ENCODE results near the gene SCNM1.
"Not testable (repeated sequence)": the region's sequence is repeated elsewhere in the genome, so short reads cannot be mapped to it uniquely, and the experiment has no call there.

The SCNM1 gene

GRCh38 chr1:151189637-151190445 is 23.9 kb downstream of the SCNM1 start, which contains the start of gene VPS72:
Gene VPS72 (minus strand): TSS chr1:151190197. CDS start chr1:151190121, 76 bp downstream.
- no peaks in the 10 kb centered on the region for H3K27me3 ChIP-seq (ENCODE audit: control insufficient read depth in 5 of 5, insufficient read depth in 4 of 5, low read length in 5 of 5)
- H3K9me3 ChIP-seq (ENCODE audit: control insufficient read depth in 5 of 5, low read length in 5 of 5), result no peaks in the 10 kb centered on the region
- H3K36me3 ChIP-seq (ENCODE audit: control insufficient read depth in 5 of 5, insufficient read depth in 5 of 5, low read length in 5 of 5), result peaks cover 5 to 11% (median 9%) of the 10 kb centered on the region in 5 donors
- H3K4me3 ChIP-seq (ENCODE audit: low read depth in 1 of 5, low read length in 5 of 5), result peak within 1 kb of the TSS; percentile 82 to 97 (median 85)
- H3K27ac ChIP-seq (ENCODE audit: low read depth, low read length), result peak within 1 kb of the TSS; percentile 93
- peaks cover 2 to 32% (median 21%) of the 10 kb centered on the region in 5 donors for H3K4me1 ChIP-seq (ENCODE audit: control insufficient read depth in 5 of 5, insufficient read depth in 5 of 5, low read length in 5 of 5)
- peak within 1 kb of the TSS; percentile 88 to 99 (median 92) for H3K9ac ChIP-seq (ENCODE audit: low read length in 5 of 5)

GRCh38 chr1:151192047-151192446 is 26.1 kb downstream of the SCNM1 start:
- Histone ChIP-seq H3K27me3 (ENCODE audit: control insufficient read depth in 5 of 5, insufficient read depth in 4 of 5, low read length in 5 of 5) (no peaks in the 10 kb centered on the region), H3K9me3 (ENCODE audit: control insufficient read depth in 5 of 5, low read length in 5 of 5) (no peaks in the 10 kb centered on the region), H3K4me3 (ENCODE audit: low read depth in 1 of 5, low read length in 5 of 5) (no peak overlapping the region), H3K27ac (ENCODE audit: low read depth, low read length) (no peak overlapping the region), H3K9ac (ENCODE audit: low read length in 5 of 5) (no peak overlapping the region), H3K36me3 (ENCODE audit: control insufficient read depth in 5 of 5, insufficient read depth in 5 of 5, low read length in 5 of 5) (no peaks in the 10 kb centered on the region), H3K4me1 (ENCODE audit: control insufficient read depth in 5 of 5, insufficient read depth in 5 of 5, low read length in 5 of 5) (peaks cover 2 to 33% (median 28%) of the 10 kb centered on the region in 5 donors)

GRCh38 chr1:151193304-151193703 is 27.4 kb downstream of the SCNM1 start:
- Histone ChIP-seq H3K4me3 (ENCODE audit: low read depth in 1 of 5, low read length in 5 of 5) (no peak overlapping the region), H3K36me3 (ENCODE audit: control insufficient read depth in 5 of 5, insufficient read depth in 5 of 5, low read length in 5 of 5) (no peaks in the 10 kb centered on the region), H3K9me3 (ENCODE audit: control insufficient read depth in 5 of 5, low read length in 5 of 5) (no peaks in the 10 kb centered on the region), H3K27me3 (ENCODE audit: control insufficient read depth in 5 of 5, insufficient read depth in 4 of 5, low read length in 5 of 5) (no peaks in the 10 kb centered on the region), H3K4me1 (ENCODE audit: control insufficient read depth in 5 of 5, insufficient read depth in 5 of 5, low read length in 5 of 5) (peaks cover 2 to 35% (median 25%) of the 10 kb centered on the region in 5 donors), H3K27ac (ENCODE audit: low read depth, low read length) (no peak overlapping the region), H3K9ac (ENCODE audit: low read length in 5 of 5) (no peak overlapping the region)

GRCh38 chr1:151193856-151194255 is 27.9 kb downstream of the SCNM1 start:
- H3K9ac ChIP-seq (ENCODE audit: low read length in 5 of 5), result no peak overlapping the region
- H3K36me3 ChIP-seq (ENCODE audit: control insufficient read depth in 5 of 5, insufficient read depth in 5 of 5, low read length in 5 of 5), result no peaks in the 10 kb centered on the region
- no peaks in the 10 kb centered on the region for H3K27me3 ChIP-seq (ENCODE audit: control insufficient read depth in 5 of 5, insufficient read depth in 4 of 5, low read length in 5 of 5)

GRCh38 chr1:151194894-151195594 is 29.1 kb downstream of the SCNM1 start:
- H3K4me1 ChIP-seq (ENCODE audit: control insufficient read depth in 5 of 5, insufficient read depth in 5 of 5, low read length in 5 of 5), result peaks cover 2 to 34% (median 22%) of the 10 kb centered on the region in 5 donors
- not testable (repeated sequence) for H3K27ac ChIP-seq (ENCODE audit: low read depth, low read length); H3K9ac ChIP-seq (ENCODE audit: low read length in 5 of 5); H3K4me3 ChIP-seq (ENCODE audit: low read depth in 1 of 5, low read length in 5 of 5); H3K27me3 ChIP-seq (ENCODE audit: control insufficient read depth in 5 of 5, insufficient read depth in 4 of 5, low read length in 5 of 5); H3K36me3 ChIP-seq (ENCODE audit: control insufficient read depth in 5 of 5, insufficient read depth in 5 of 5, low read length in 5 of 5); H3K9me3 ChIP-seq (ENCODE audit: control insufficient read depth in 5 of 5, low read length in 5 of 5)

More at GRCh38 chr1:151193856-151194255, 27.9 kb downstream of the SCNM1 start:
- Histone ChIP-seq H3K4me1 (ENCODE audit: control insufficient read depth in 5 of 5, insufficient read depth in 5 of 5, low read length in 5 of 5) (peaks cover 0 to 30% (median 20%) of the 10 kb centered on the region in 5 donors), H3K27ac (ENCODE audit: low read depth, low read length) (no peak overlapping the region), H3K4me3 (ENCODE audit: low read depth in 1 of 5, low read length in 5 of 5) (no peak overlapping the region), H3K9me3 (ENCODE audit: control insufficient read depth in 5 of 5, low read length in 5 of 5) (no peaks in the 10 kb centered on the region)

- H3K27ac ChIP-seq (ENCODE audit: low read depth, low read length), result peak overlapping the region; percentile 86
- H3K4me3 ChIP-seq (ENCODE audit: low read depth in 1 of 5, low read length in 5 of 5), result peak overlapping the region; percentile 15 to 47 (median 34)
- no peaks in the 10 kb centered on the region for H3K27me3 ChIP-seq (ENCODE audit: control insufficient read depth in 5 of 5, insufficient read depth in 4 of 5, low read length in 5 of 5)
- H3K9me3 ChIP-seq (ENCODE audit: control insufficient read depth in 5 of 5, low read length in 5 of 5), result no peaks in the 10 kb centered on the region
- peaks cover 2 to 37% (median 25%) of the 10 kb centered on the region in 5 donors for H3K4me1 ChIP-seq (ENCODE audit: control insufficient read depth in 5 of 5, insufficient read depth in 5 of 5, low read length in 5 of 5)
- no peaks in the 10 kb centered on the region for H3K36me3 ChIP-seq (ENCODE audit: control insufficient read depth in 5 of 5, insufficient read depth in 5 of 5, low read length in 5 of 5)
- H3K9ac ChIP-seq (ENCODE audit: low read length in 5 of 5), result peak overlapping the region in 3 of 5 donors; percentile 42 to 68 (median 46)
Observed at GRCh38 chr1:151196292-151196800, 30.4 kb downstream of the SCNM1 start.

GRCh38 chr1:151197863-151198253 is 31.9 kb downstream of the SCNM1 start:
- Histone ChIP-seq H3K27me3 (ENCODE audit: control insufficient read depth in 5 of 5, insufficient read depth in 4 of 5, low read length in 5 of 5) (no peaks in the 10 kb centered on the region), H3K4me1 (ENCODE audit: control insufficient read depth in 5 of 5, insufficient read depth in 5 of 5, low read length in 5 of 5) (peaks cover 2 to 40% (median 31%) of the 10 kb centered on the region in 5 donors), H3K9me3 (ENCODE audit: control insufficient read depth in 5 of 5, low read length in 5 of 5) (no peaks in the 10 kb centered on the region), H3K36me3 (ENCODE audit: control insufficient read depth in 5 of 5, insufficient read depth in 5 of 5, low read length in 5 of 5) (peaks cover 0 to 4% (median 2%) of the 10 kb centered on the region in 5 donors), H3K27ac (ENCODE audit: low read depth, low read length) (peak overlapping the region; percentile 96), H3K4me3 (ENCODE audit: low read depth in 1 of 5, low read length in 5 of 5) (peak overlapping the region; percentile 62 to 99 (median 93)), H3K9ac (ENCODE audit: low read length in 5 of 5) (peak overlapping the region; percentile 7 to 98 (median 30))

- H3K9ac ChIP-seq (ENCODE audit: low read length in 5 of 5), result peak within 1 kb of the TSS; percentile 92 to 98 (median 97)
- no peaks in the 10 kb centered on the region for H3K27me3 ChIP-seq (ENCODE audit: control insufficient read depth in 5 of 5, insufficient read depth in 4 of 5, low read length in 5 of 5)
- peak within 1 kb of the TSS; percentile 92 to 99 (median 96) for H3K4me3 ChIP-seq (ENCODE audit: low read depth in 1 of 5, low read length in 5 of 5)
- peak within 1 kb of the TSS; percentile 96 for H3K27ac ChIP-seq (ENCODE audit: low read depth, low read length)
- H3K36me3 ChIP-seq (ENCODE audit: control insufficient read depth in 5 of 5, insufficient read depth in 5 of 5, low read length in 5 of 5), result peaks cover 0 to 10% (median 5%) of the 10 kb centered on the region in 5 donors
- no peaks in the 10 kb centered on the region for H3K9me3 ChIP-seq (ENCODE audit: control insufficient read depth in 5 of 5, low read length in 5 of 5)
- H3K4me1 ChIP-seq (ENCODE audit: control insufficient read depth in 5 of 5, insufficient read depth in 5 of 5, low read length in 5 of 5), result peaks cover 2 to 40% (median 31%) of the 10 kb centered on the region in 5 donors
Observed at GRCh38 chr1:151198254-151199127, 32.5 kb downstream of the SCNM1 start, which contains the start of gene PIP5K1A. Gene PIP5K1A (plus strand): TSS chr1:151198552. CDS start chr1:151198997, 445 bp downstream.

GRCh38 chr1:151199873-151200581 is 34.1 kb downstream of the SCNM1 start:
- H3K36me3 ChIP-seq (ENCODE audit: control insufficient read depth in 5 of 5, insufficient read depth in 5 of 5, low read length in 5 of 5), result peaks cover 0 to 15% (median 5%) of the 10 kb centered on the region in 5 donors
- H3K9me3 ChIP-seq (ENCODE audit: control insufficient read depth in 5 of 5, low read length in 5 of 5), result no peaks in the 10 kb centered on the region
- H3K4me3 ChIP-seq (ENCODE audit: low read depth in 1 of 5, low read length in 5 of 5), result peak overlapping the region; percentile 92 to 99 (median 96)
- H3K4me1 ChIP-seq (ENCODE audit: control insufficient read depth in 5 of 5, insufficient read depth in 5 of 5, low read length in 5 of 5), result peaks cover 2 to 40% (median 31%) of the 10 kb centered on the region in 5 donors
- H3K27ac ChIP-seq (ENCODE audit: low read depth, low read length), result peak overlapping the region; percentile 96
- H3K9ac ChIP-seq (ENCODE audit: low read length in 5 of 5), result peak overlapping the region; percentile 72 to 98 (median 96)
- no peaks in the 10 kb centered on the region for H3K27me3 ChIP-seq (ENCODE audit: control insufficient read depth in 5 of 5, insufficient read depth in 4 of 5, low read length in 5 of 5)

Measured in subcutaneous abdominal adipose tissue (tissue), 5 donors.